Right renal pelvis (tissue), 4 donors: ENCODE data around the gene ANGPTL1. TPM values are rescaled to one million over a fixed set of nuclear protein-coding genes. Genes with fewer than 3 reads are reported as not detected.

ENCODE experiments used
- polyA plus RNA-seq, 4 donors: library from polyadenylated mRNA; unstranded; fragments of 120-200 nt; gene quantifications; one replicate each; pipeline ENCODE4 v1.2.1, GENCODE V29; 2013; ENCODE audit not compliant: insufficient read length in 4 of 4

The ANGPTL1 gene
- polyA plus RNA-seq, 4 donors = 6.6 to 9.6 (median 7.2) TPM

Other genes starting within 250 kb of the ANGPTL1 start
- gene RALGPS2, start 145.8 kb downstream of the ANGPTL1 start, polyA plus RNA-seq = 10 to 100 TPM; 31.2 to 36.0 (median 32.4) TPM
- gene FAM20B, start 154.8 kb upstream of the ANGPTL1 start, polyA plus RNA-seq = 10 to 100 TPM; 41.9 to 47.7 (median 46.8) TPM
- gene TOR3A, start 211.0 kb upstream of the ANGPTL1 start, polyA plus RNA-seq = 10 to 100 TPM; 24.3 to 26.4 (median 24.9) TPM